Activated B cell treated with CpG ODN at 0.5 μM for 24 hours (primary cell): Measurements from ENCODE around the gene DOCK2. TPM values are rescaled to one million over a fixed set of nuclear protein-coding genes. Genes with fewer than 3 reads are reported as not detected.

Source experiments
- ATAC-seq: fragments of 200-7000 bp; cut with Tn5 transposase; one replicate; pipeline ENCODE4 v1.10.0; 2021; ENCODE audit warnings: low read depth, mild to moderate bottlenecking, moderate library complexity
- CTCF ChIA-PET: fragments of 350-600 bp; sonication (Branson Sonifier 250); formaldehyde crosslinking; loops from one replicate; lab custom pipeline; 2021; ENCODE audit warnings: antibody characterized with exemption; lab: Charles Lee
- POLR2A ChIA-PET: fragments of 350-600 bp; sonication (Branson Sonifier 250); formaldehyde crosslinking; loops from one replicate; lab custom pipeline; 2021; ENCODE audit warnings: antibody characterized with exemption; lab: Charles Lee
- DNase-seq: peaks from one replicate; pipeline ENCODE4 v3.0.0; 2022
- H3K27ac Mint-ChIP-seq: one replicate; pipeline ENCODE4 v1.8.0; 2020; ENCODE audit warnings: mixed read lengths
- H3K27me3 Mint-ChIP-seq: one replicate; pipeline ENCODE4 v1.8.0; 2021; ENCODE audit warnings: mixed read lengths
- H3K36me3 Mint-ChIP-seq: one replicate; pipeline ENCODE4 v1.8.0; 2021; ENCODE audit warnings: low read depth, mixed read lengths
- H3K4me1 Mint-ChIP-seq: one replicate; pipeline ENCODE4 v1.8.0; 2021; ENCODE audit warnings: mixed read lengths
- H3K4me3 Mint-ChIP-seq: one replicate; pipeline ENCODE4 v1.8.0; 2020; ENCODE audit warnings: mild to moderate bottlenecking, mixed read lengths
- H3K9me3 Mint-ChIP-seq: one replicate; pipeline ENCODE4 v1.8.0; 2020; ENCODE audit warnings: mixed read lengths
- CTCF ChIP-seq: fragments of 200-600 bp; IDR thresholded peaks from one replicate; pipeline ENCODE4 v1.8.0; 2022; ENCODE audit warnings: antibody characterized with exemption, mild to moderate bottlenecking
- intact Hi-C: fragments of 100-400 bp; cut with micrococcal nuclease; formaldehyde crosslinking; loops from one replicate; pipeline ENCODE4 v1.15.1; 2024
- total RNA-seq: library from RNA; stranded (reverse); gene quantifications from 2 replicates; pipeline ENCODE4 v1.2.3, GENCODE V29; 2022

DOCK2 gene
- total RNA-seq, 1 donor from 2014 or later: 344 TPM

GRCh38 chr5:169814045-169814444, 177.0 kb downstream of the DOCK2 start:
- POLR2A ChIA-PET: no interaction called here
- H3K4me1 Mint-ChIP-seq: no peaks in the 10 kb centered on the region
- no peaks in the 10 kb centered on the region for H3K27me3 Mint-ChIP-seq
- TF ChIP-seq CTCF: no peak
- peaks cover 88% of the 10 kb centered on the region for H3K36me3 Mint-ChIP-seq
- no peak for DNase-seq
- H3K4me3 Mint-ChIP-seq: no peak overlapping the region
- ATAC-seq: no peak
- intact Hi-C loops: no loop called here
- CTCF ChIA-PET: no interaction called here
- H3K9me3 Mint-ChIP-seq: no peaks in the 10 kb centered on the region
- H3K27ac Mint-ChIP-seq: no peak overlapping the region

GRCh38 chr5:169814522-169814921, 177.4 kb downstream of the DOCK2 start:
- no peaks in the 10 kb centered on the region for H3K4me1 Mint-ChIP-seq
- H3K27ac Mint-ChIP-seq: no peak overlapping the region
- H3K4me3 Mint-ChIP-seq: no peak overlapping the region
- no peaks in the 10 kb centered on the region for H3K9me3 Mint-ChIP-seq
- H3K36me3 Mint-ChIP-seq: peaks cover 88% of the 10 kb centered on the region
- H3K27me3 Mint-ChIP-seq: no peaks in the 10 kb centered on the region
- no peak for ATAC-seq
- intact Hi-C loops: no loop called here
- DNase-seq: no peak
- no peak for TF ChIP-seq CTCF
- CTCF ChIA-PET: no interaction called here
- POLR2A ChIA-PET: no interaction called here

- no peak for DNase-seq
- Mint-ChIP-seq H3K9me3 (no peaks in the 10 kb centered on the region), H3K4me3 (no peak overlapping the region), H3K36me3 (peaks cover 79% of the 10 kb centered on the region), H3K4me1 (no peaks in the 10 kb centered on the region), H3K27ac (no peak overlapping the region), H3K27me3 (no peaks in the 10 kb centered on the region)
- ATAC-seq: no peak
- ChIA-PET CTCF (no interaction called here), POLR2A (no interaction called here)
- intact Hi-C loops: no loop called here
- TF ChIP-seq CTCF: no peak
These were observed 180.0 kb downstream of the DOCK2 start for GRCh38 chr5:169817031-169817430.

- H3K4me1 Mint-ChIP-seq: peaks cover 6% of the 10 kb centered on the region
- H3K27ac Mint-ChIP-seq: peak overlapping the region; percentile 31
- no peak for ATAC-seq
- ChIA-PET CTCF (no interaction called here), POLR2A (no interaction called here)
- intact Hi-C loops: no loop called here
- H3K27me3 Mint-ChIP-seq: no peaks in the 10 kb centered on the region
- H3K9me3 Mint-ChIP-seq: no peaks in the 10 kb centered on the region
- DNase-seq: no peak
- peaks cover 57% of the 10 kb centered on the region for H3K36me3 Mint-ChIP-seq
- H3K4me3 Mint-ChIP-seq: no peak overlapping the region
- no peak for TF ChIP-seq CTCF
These were observed 189.5 kb downstream of the DOCK2 start for GRCh38 chr5:169826618-169827017.

GRCh38 chr5:169827769-169828168, 190.7 kb downstream of the DOCK2 start:
- POLR2A ChIA-PET: no interaction called here
- TF ChIP-seq CTCF: no peak
- no peak for ATAC-seq
- intact Hi-C loops: no loop called here
- Mint-ChIP-seq H3K9me3 (no peaks in the 10 kb centered on the region), H3K27me3 (no peaks in the 10 kb centered on the region), H3K27ac (peak overlapping the region; percentile 51), H3K36me3 (peaks cover 59% of the 10 kb centered on the region), H3K4me1 (peaks cover 6% of the 10 kb centered on the region), H3K4me3 (no peak overlapping the region)
- CTCF ChIA-PET: no interaction called here
- DNase-seq: no peak
